Activated T-cell treated with anti-CD3 and anti-CD28 coated beads, Interleukin-2, amount 50 U/mL, for 24 hours (primary cell): ENCODE measurements around the gene PRKCZ.

Source experiments
- DNase-seq: peaks from one replicate; pipeline ENCODE4 v3.0.0-alpha.2; 2020
- H3K27ac Mint-ChIP-seq: 2 replicates; pipeline ENCODE4 v1.8.0; 2020; ENCODE audit warnings: mild to moderate bottlenecking, mixed read lengths
- H3K27me3 Mint-ChIP-seq: 2 replicates; pipeline ENCODE4 v1.8.0; 2020; ENCODE audit warnings: mixed read lengths
- H3K36me3 Mint-ChIP-seq: 2 replicates; pipeline ENCODE4 v1.8.0; 2020; ENCODE audit warnings: low read depth, mixed read lengths
- H3K4me1 Mint-ChIP-seq: 2 replicates; pipeline ENCODE4 v1.8.0; 2020; ENCODE audit warnings: low read depth, mixed read lengths
- H3K4me3 Mint-ChIP-seq: 2 replicates; pipeline ENCODE4 v1.8.0; 2020; ENCODE audit warnings: mild to moderate bottlenecking, moderate library complexity, mixed read lengths
- H3K9me3 Mint-ChIP-seq: 2 replicates; pipeline ENCODE4 v1.8.0; 2020; ENCODE audit warnings: mixed read lengths

Gene PRKCZ

DNA sequence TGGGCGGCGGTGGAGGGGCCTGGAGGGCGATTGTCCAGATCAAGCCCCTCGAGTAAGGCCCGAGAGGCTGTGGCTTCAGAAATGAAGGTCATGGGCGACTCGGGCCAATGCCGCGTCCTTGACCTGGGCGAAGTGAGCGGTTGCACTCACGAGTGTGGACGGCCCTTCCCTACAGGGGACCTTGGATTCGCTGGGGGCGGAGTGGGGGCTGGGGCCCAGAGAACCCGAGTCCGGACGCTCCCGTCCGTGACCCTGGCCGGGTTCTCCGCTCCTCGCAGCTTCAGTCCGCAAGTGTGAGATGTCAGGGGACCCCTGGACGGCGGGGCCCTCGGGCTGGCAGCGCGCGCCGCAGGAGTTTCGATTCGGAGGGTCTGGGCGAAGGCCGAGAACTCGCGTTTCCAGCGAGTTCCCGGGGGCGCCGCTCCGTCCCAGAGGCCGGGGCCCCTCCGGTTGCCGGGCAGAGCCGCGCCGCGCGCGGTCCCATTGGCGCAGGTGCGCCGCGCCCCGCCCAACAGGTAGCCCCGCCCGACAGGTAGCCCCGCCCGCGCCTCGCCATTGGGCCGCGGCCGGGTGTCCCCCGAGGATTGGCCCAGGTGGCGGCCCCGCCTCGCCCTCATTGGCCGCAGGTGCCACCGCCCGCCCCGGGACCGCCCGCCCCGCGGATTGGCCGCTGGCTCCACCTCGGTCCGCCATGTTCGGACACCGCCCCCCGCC is at the start of gene PRKCZ:
Gene PRKCZ, plus strand, starts transcription at position 694 of the 714 bp plus-strand sequence. CDS start 220 bp downstream, outside the sequence.
- H3K4me1 Mint-ChIP-seq, result peaks cover 26% of the 10 kb centered on the region
- no peaks in the 10 kb centered on the region for H3K9me3 Mint-ChIP-seq
- DNase-seq, result peak; percentile 97
- H3K4me3 Mint-ChIP-seq, result peak within 1 kb of the TSS; percentile 78
- H3K27me3 Mint-ChIP-seq, result peaks cover 21% of the 10 kb centered on the region
- peak within 1 kb of the TSS; percentile 61 for H3K27ac Mint-ChIP-seq
- H3K36me3 Mint-ChIP-seq, result no peaks in the 10 kb centered on the region

DNA sequence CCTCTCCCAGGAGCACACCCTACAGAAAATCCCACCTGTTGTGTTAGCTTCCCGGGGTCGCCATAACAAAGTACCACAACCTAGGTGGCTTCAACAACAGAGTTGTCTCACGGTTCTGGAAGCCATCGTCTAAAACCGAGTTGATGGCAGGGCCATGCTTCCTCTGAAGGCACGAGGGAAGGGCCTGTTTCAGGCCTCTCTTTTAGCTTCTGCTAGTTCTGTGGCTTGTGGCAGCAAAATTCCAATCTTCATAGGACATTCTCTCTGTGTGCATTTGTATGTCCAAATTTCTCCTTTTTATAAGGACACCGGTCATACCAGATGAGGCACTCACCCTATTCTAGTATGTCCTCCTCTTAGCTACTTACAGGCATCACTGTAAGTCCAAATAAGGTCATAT is 49.8 kb upstream of the PRKCZ start:
- DNase-seq, result no peak
- Mint-ChIP-seq H3K27me3 (peaks cover 59% of the 10 kb centered on the region), H3K4me1 (peaks cover 5% of the 10 kb centered on the region), H3K36me3 (no peaks in the 10 kb centered on the region), H3K4me3 (no peak overlapping the region), H3K27ac (no peak overlapping the region), H3K9me3 (no peaks in the 10 kb centered on the region)

DNA sequence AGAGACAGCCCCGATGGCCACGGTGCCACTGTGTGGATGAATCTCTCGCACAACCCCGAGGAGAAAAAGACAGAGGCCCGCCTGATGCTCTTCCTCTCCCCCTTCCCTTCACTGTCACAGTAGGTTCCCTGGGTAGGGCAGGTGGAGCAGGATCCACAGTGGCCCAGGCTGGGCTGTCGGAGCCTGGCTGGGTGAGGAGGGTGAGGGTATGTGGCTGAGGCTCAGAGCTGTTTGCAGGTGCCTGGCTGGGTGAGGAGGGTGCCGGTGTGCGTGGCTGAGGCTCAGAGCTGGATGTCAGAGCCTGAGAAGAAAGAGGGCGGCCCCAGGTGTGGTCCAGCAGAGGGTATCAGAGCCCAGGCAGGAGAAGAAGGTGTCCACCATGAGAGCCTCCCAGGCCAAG is 49.4 kb upstream of the PRKCZ start:
- Mint-ChIP-seq H3K4me1 (peaks cover 5% of the 10 kb centered on the region), H3K27ac (no peak overlapping the region)

DNA sequence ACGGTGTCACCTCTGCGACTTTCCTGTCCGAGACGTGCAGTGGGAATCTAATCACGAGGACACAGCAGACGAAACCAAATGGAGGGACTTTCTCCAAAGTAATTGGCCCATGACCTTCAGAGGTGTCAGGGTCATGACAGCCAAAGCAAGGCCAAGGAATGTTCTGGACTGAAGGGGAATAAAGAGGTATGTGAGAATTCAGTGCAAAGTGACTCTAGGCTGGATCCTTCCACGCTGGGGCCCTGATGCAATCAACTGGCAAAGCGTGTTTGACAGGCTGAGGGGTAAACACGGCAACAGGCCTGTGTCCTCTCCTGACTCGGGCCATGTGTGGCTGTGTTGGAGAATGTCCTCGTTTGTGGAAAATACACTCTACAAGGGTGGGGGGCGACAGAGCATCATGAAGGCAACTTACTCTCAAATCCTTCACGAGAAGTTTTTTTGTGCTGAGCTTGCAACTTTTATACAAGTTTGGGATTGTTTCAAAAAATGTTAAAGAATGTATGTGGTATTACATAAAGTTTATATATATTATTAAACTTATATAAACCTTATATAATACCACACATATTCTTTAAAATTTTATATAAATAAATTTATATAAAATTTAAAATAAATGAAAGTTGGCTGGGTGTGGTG is 48.3 kb upstream of the PRKCZ start:
- Mint-ChIP-seq H3K27me3 (peaks cover 59% of the 10 kb centered on the region), H3K36me3 (no peaks in the 10 kb centered on the region), H3K4me3 (no peak overlapping the region), H3K27ac (no peak overlapping the region), H3K9me3 (no peaks in the 10 kb centered on the region), H3K4me1 (no peaks in the 10 kb centered on the region)
- DNase-seq, result no peak

More for the DNA sequence above, 49.4 kb upstream of the PRKCZ start:
- H3K9me3 Mint-ChIP-seq, result no peaks in the 10 kb centered on the region
- H3K4me3 Mint-ChIP-seq, result no peak overlapping the region
- H3K36me3 Mint-ChIP-seq, result no peaks in the 10 kb centered on the region
- H3K27me3 Mint-ChIP-seq, result peaks cover 61% of the 10 kb centered on the region
- no peak for DNase-seq

DNA sequence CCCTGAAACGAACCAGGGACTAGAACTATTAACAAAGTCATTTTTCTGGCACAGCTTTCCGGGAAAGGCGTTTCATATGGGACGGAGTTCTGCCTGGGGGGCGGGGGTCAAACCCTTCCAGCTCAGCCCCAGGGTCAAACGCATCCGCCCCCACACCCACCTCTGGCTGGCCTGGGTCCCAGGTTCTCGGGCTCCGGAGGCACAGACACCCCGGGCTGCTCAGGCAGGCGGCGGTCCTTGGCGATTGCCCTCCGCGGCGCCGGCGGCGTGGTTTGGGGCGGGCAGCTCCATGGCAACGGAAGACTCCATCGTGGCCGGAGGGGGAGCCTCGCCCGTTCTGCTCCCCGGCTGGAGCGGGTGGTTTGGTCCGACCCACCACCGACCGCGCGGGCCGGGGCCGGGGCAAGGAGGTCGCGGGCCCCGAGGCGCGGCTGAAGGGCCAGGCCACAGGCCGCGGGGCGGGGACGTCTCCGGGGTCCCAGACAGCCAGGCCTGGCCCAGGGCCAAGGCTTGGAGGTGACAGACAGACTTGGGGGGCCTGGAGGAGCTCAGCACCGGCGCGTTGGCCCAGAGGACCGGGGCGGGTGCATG is 46.6 kb upstream of the PRKCZ start, which contains the start of gene CFAP74:
Gene CFAP74, minus strand, starts transcription at position 246 of the 591 bp plus-strand sequence. CDS start 12,830 bp downstream, outside the sequence.
- no peak for DNase-seq
- Mint-ChIP-seq H3K27ac (no peak within 1 kb of the TSS), H3K36me3 (no peaks in the 10 kb centered on the region), H3K9me3 (no peaks in the 10 kb centered on the region), H3K4me3 (no peak within 1 kb of the TSS), H3K27me3 (peaks cover 55% of the 10 kb centered on the region), H3K4me1 (no peaks in the 10 kb centered on the region)

DNA sequence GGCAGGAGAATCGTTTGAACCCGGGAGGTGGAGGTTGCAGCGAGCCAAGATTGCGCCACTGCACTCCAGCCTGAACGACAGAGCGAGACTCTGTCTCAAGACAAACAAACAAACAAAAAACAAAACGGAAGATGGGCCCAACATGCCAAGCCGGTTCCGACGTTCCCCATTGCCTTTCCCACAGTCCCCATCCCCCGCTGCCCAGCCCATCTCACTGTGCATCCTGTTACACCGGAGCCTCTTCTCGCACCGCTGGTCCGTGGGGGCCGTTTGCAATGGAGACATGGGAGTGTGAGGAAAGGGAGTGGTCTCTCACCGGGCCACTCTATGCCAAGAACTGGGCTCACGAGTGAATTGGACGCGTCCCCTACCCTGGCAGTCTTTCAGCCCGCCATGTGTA is 45.4 kb upstream of the PRKCZ start:
- Mint-ChIP-seq H3K27me3 (peaks cover 50% of the 10 kb centered on the region), H3K4me3 (no peak overlapping the region), H3K4me1 (no peaks in the 10 kb centered on the region), H3K27ac (no peak overlapping the region), H3K36me3 (no peaks in the 10 kb centered on the region), H3K9me3 (no peaks in the 10 kb centered on the region)
- DNase-seq, result no peak

DNA sequence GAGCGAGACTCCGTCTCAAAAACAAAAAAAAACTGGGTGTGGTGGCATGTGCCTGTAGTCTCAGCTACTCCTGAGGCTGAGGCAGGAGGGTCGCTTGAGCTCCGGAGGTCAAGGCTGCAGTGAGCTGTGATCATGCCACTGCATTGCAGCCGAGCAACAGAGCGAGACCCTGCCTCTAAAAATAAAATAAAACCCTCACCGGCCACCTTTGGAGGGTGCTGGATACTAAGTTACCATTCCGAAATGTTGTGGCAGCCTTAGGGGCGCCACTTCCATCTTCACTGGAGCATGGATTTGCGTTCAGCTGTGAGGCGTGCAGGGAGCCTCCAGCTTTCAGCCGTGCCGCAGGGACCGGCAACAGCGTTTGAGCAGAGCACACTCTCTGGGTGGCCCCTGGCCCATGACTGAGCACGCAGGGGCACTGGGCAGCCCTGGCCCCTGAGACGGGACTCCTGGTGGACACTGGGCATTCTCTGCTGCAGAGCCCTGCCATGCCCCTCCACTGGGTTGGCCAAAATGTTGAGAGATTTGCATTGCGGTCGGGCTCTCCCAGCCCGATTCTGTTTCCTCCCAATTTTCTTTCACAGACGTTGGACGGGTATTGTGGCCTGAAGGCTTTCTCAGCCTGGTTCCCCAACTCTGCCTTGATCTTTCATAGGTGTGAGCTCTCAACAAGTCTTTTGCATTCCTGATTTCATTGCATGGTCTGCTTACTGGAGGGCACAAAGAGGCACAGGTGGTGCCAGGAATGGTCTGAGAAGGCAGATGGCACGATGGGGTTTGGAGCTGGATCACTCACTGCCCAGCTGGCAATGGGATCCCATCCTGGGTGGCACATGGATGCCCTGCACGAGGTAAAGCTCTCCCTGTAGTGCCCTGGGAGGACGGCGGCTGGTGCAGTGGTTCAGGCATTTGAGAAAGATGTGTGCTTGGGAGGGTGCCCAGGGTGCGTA is 40.8 kb upstream of the PRKCZ start:
- H3K4me3 Mint-ChIP-seq, result no peak overlapping the region
- no peaks in the 10 kb centered on the region for H3K36me3 Mint-ChIP-seq
- no peaks in the 10 kb centered on the region for H3K4me1 Mint-ChIP-seq
- DNase-seq, result no peak
- no peak overlapping the region for H3K27ac Mint-ChIP-seq
- no peaks in the 10 kb centered on the region for H3K9me3 Mint-ChIP-seq
- peaks cover 27% of the 10 kb centered on the region for H3K27me3 Mint-ChIP-seq

DNA sequence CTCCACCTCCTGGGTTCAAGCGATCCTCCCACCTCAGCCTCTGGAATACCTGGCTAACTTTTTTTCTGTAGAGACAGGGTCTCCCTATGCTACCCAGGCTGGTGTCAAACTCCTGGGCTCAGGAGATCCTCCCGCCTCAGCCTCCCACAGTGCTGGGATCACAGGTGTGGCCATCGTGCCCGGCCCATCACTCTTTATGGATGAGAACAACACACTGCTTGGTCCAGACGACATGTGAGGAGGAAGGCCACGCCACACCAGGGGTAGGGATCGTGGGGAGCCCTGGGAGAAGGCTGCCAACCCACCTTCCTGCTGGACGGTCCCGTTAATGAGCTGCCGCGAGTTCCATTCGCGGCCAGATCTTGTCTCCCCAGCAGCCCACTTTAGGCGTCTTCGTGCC is 36.0 kb upstream of the PRKCZ start:
- Mint-ChIP-seq H3K9me3 (no peaks in the 10 kb centered on the region), H3K27me3 (peaks cover 51% of the 10 kb centered on the region)

DNA sequence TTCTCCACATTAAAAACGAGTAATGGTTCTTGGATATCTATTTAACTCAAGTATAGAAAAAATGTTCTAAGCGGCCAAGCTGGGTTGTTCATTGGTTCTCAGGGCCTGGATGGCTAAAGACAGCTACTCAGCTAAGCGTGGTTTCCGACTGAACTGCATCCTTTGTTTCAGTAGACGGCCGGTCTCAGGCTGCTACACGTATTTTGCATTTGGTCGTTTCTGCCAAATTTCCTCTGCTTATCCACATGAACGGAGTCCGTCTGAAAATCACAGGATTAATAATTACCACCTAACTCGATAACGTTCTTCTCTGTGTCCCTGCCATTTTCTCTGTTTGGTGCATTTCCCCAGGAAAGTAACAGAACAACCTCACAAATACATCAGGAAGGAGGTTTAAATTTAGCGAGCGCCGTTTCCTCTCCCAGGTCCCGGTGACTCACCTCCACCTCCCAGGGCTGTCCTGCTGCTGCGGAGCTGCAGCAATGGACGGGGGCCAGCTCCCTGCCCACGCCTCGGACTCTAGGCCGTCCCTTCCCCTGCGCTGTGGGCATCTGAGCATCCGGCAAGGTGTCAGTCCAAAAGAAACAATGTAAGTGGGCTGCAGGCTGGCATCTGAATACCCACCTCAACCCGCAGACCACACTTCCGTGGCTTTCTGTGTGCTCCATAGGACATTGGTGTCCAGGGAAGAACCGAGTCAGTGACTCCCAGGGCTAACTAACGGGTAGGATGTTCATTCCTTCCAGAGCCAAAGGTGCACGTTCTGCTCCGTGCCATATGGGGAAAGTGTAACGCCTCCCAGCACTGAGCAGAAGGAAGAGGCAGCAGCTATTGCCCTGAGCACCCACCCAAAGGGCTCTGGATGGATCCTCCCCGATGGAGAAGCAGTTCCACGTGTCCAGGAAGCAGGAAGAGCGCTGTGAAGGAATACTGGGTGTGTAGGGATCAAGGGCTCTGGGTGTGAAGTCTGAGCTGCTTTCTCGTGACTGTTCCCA is 35.2 kb upstream of the PRKCZ start:
- peaks cover 3% of the 10 kb centered on the region for H3K4me1 Mint-ChIP-seq
- H3K27me3 Mint-ChIP-seq, result peaks cover 54% of the 10 kb centered on the region
- no peak for DNase-seq

More for the DNA sequence above, 36.0 kb upstream of the PRKCZ start:
- DNase-seq, result no peak
- Mint-ChIP-seq H3K36me3 (no peaks in the 10 kb centered on the region), H3K4me1 (peaks cover 3% of the 10 kb centered on the region), H3K27ac (no peak overlapping the region), H3K4me3 (no peak overlapping the region)

DNA sequence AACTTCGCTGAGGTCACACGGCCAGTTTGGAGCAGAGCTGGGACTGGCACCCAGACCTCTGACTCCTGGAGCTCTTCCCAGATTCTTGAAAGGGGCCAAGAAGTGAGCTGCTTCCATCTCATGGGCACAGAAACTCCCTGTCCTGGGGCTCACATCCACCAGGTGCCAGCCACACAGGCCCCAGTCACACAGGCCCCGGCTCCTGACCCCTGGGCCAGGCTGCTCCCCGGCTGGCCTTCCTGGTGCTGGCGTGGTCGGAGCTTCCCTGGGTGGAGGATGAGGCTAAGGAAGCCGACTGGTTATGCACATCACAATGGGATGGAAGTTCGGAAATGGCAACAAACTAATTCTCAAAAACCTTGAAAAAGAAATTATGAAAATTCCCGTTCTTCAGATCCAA is 34.1 kb upstream of the PRKCZ start:
- H3K4me1 Mint-ChIP-seq, result peaks cover 3% of the 10 kb centered on the region

More for the DNA sequence above, 35.2 kb upstream of the PRKCZ start:
- no peaks in the 10 kb centered on the region for H3K9me3 Mint-ChIP-seq
- H3K36me3 Mint-ChIP-seq, result no peaks in the 10 kb centered on the region
- H3K4me3 Mint-ChIP-seq, result no peak overlapping the region
- H3K27ac Mint-ChIP-seq, result no peak overlapping the region

DNA sequence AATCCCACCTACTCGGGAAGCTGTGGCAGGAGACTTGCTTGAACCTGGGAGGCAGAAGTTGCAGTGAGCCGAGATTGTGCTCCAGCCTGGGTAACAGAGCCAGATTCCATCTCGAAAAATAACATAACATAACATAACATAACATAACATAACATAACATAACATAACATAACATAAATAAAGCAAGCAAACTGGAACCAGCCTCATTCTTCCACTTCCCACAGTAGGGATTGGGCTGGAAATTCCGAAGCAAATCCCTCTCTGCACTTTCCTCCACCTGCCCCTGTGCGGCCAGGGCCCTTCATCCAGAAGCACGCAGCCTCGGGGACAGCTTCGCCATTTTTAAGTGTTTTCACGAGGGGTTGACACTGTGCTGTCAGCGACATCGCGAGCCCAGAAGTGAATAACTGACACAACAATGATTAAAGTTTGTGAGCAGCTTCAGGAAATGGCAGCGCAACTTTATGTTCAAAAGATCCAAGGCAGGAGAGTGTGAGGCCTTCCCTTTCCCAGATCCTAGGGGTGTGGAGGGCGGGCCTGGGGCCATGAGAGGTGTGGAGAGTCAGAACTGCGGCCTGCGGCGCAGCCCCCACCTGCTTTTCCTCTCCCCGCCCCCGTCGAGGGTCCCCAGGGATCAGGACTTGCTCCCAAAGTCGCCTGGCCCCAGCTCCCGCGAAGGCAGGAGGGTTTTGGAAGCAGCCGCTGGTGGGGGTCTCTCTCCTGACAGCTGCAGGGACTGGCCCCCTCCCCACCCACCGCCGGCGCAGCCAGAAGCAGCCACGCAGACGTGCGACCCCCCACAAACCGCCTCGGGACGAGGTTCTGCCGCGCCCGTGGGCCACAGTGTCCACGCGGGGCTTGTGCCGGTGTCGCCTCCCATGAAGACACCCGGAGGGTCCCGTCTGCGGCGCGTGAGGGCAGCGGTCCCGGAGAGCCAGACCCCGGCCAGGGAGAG is 31.7 kb upstream of the PRKCZ start:
- Mint-ChIP-seq H3K27ac (no peak overlapping the region), H3K9me3 (no peaks in the 10 kb centered on the region), H3K4me3 (peak overlapping the region; percentile 56), H3K36me3 (no peaks in the 10 kb centered on the region), H3K27me3 (peaks cover 85% of the 10 kb centered on the region), H3K4me1 (peaks cover 3% of the 10 kb centered on the region)
- DNase-seq, result no peak

More for the DNA sequence above, 34.1 kb upstream of the PRKCZ start:
- no peaks in the 10 kb centered on the region for H3K36me3 Mint-ChIP-seq
- H3K27ac Mint-ChIP-seq, result no peak overlapping the region
- DNase-seq, result no peak
- H3K27me3 Mint-ChIP-seq, result peaks cover 65% of the 10 kb centered on the region
- H3K9me3 Mint-ChIP-seq, result no peaks in the 10 kb centered on the region
- H3K4me3 Mint-ChIP-seq, result no peak overlapping the region

DNA sequence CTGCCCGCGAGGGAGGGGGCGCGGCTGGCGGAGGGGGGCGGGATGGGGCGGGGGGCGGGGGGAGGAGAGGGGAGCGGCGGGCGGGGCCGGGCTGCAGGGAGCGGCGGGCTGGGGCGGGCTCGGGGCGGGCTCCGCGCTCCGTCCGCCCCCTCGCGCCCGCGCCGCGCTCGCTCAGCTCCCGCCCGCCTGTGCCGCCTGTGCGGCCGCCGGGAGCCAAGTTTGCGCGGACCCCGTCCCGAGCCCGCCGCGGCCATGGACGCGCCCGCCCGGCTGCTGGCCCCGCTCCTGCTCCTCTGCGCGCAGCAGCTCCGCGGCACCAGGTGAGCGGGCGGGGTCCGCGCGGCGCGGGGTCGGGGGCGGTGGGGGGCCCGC is 31.1 kb upstream of the PRKCZ start, which contains the start of gene GABRD:
Gene GABRD, plus strand, starts transcription at position 174 of the 372 bp plus-strand sequence. Its CDS starts 79 bp downstream, at position 253.
- Mint-ChIP-seq H3K36me3 (no peaks in the 10 kb centered on the region), H3K27ac (no peak within 1 kb of the TSS), H3K9me3 (no peaks in the 10 kb centered on the region), H3K4me1 (peaks cover 3% of the 10 kb centered on the region), H3K4me3 (peak within 1 kb of the TSS; percentile 56), H3K27me3 (peaks cover 87% of the 10 kb centered on the region)
- DNase-seq, result no peak
